ACC112 (cell line): Measurements from ENCODE around the gene CAMTA1.
A peak's percentile ranks its signal among the peaks of the same experiment; 100 is the strongest.

ENCODE experiments used
- H2AFZ ChIP-seq: fragments of 200-600 bp; sonication (generic); one replicate; pipeline ENCODE4 v1.6.0; 2017; ENCODE audit warnings: antibody characterized with exemption, low read length; ENCODE audit not compliant: unreplicated experiment
- H3K27ac ChIP-seq: fragments of 200-600 bp; sonication (generic); 2 replicates; pipeline ENCODE4 v1.5.1; 2014; ENCODE audit warnings: low read depth, mild to moderate bottlenecking, antibody characterized with exemption, low read length, moderate library complexity
- H3K27me3 ChIP-seq: fragments of 200-600 bp; sonication (generic); 2 replicates; pipeline ENCODE4 v1.6.1; 2014; ENCODE audit warnings: mild to moderate bottlenecking, antibody characterized with exemption, low read length, moderate library complexity, mixed read lengths; ENCODE audit not compliant: insufficient read depth
- H3K36me3 ChIP-seq: fragments of 200-600 bp; sonication (generic); 2 replicates; pipeline ENCODE4 v1.6.1; 2016; ENCODE audit warnings: mild to moderate bottlenecking, antibody characterized with exemption, low read length, moderate library complexity, mixed read lengths; ENCODE audit not compliant: insufficient read depth
- H3K4me1 ChIP-seq: fragments of 200-600 bp; sonication (generic); one replicate; pipeline ENCODE4 v1.6.1; 2016; ENCODE audit warnings: low read length, mixed read lengths; ENCODE audit not compliant: insufficient read depth, unreplicated experiment, control insufficient read depth
- H3K4me3 ChIP-seq: fragments of 200-600 bp; sonication (generic); 2 replicates; pipeline ENCODE4 v1.5.1; 2014; ENCODE audit warnings: mild to moderate bottlenecking, low read depth, low read length
- H3K79me2 ChIP-seq: fragments of 200-600 bp; sonication (generic); one replicate; pipeline ENCODE4 v1.6.0; 2016; ENCODE audit warnings: low read length; ENCODE audit not compliant: control insufficient read depth, unreplicated experiment, insufficient read depth

The CAMTA1 gene

DNA sequence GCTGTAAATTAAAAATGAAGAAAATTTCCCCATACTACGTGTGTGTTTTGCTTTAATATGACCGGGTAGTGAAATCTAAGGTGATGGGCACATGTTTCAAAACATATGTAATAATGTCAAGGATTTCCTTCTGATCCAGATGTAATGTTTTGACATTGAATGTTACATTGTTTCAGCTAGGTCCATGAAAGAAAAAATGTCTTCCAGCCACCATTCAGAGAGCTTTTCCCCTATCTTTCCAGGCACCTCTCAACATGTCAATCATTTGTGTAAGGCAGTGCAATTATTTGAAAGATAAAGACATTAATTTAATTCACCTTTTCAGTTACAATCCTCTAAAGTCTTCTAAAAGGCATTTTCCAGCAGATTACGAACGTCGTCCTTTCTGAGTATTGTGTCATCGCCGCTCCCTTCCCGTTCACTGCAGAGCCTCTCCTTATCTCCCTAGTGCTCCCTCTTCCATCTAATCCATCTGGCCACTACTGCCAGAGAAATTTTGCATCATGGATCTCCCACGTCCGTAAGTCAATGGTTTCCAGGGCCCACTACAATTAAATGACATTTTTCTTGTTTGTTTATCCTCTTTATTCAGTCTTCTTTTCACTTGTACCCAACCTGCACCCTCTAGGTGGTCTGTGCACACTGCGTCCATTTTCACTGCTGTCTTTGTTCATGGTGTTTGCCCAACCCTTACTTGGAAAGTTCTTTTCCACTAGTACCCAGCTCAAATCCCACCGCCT is 984.6 kb downstream of the CAMTA1 start:
- peaks cover 5% of the 10 kb centered on the region for H3K4me1 ChIP-seq

DNA sequence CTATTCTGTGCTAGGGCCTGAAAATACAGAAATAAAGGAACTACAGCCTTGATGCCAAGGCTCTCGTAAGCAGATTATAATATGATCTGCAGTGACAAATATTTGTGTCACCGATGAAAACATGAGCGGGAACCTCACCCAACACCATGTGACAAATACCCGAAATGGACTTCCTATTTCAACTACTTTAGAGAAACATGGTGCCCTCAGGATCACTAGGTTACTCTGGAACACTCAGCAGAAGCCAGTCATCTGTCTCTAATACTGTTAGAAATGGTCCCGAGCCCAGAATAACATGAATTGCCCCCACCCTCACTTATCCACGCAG is 985.4 kb downstream of the CAMTA1 start:
- no peak overlapping the region for H3K27ac ChIP-seq

More for the DNA sequence above, 984.6 kb downstream of the CAMTA1 start:
- peaks cover 13% of the 10 kb centered on the region for H3K36me3 ChIP-seq
- H3K79me2 ChIP-seq: peaks cover 30% of the 10 kb centered on the region
- H3K27ac ChIP-seq: no peak overlapping the region
- no peak overlapping the region for H2AFZ ChIP-seq
- H3K27me3 ChIP-seq: no peaks in the 10 kb centered on the region; the same call in 1 of the 2 replicates
- H3K4me3 ChIP-seq: peak overlapping the region; percentile 96; the same call in 1 of the 2 replicates

DNA sequence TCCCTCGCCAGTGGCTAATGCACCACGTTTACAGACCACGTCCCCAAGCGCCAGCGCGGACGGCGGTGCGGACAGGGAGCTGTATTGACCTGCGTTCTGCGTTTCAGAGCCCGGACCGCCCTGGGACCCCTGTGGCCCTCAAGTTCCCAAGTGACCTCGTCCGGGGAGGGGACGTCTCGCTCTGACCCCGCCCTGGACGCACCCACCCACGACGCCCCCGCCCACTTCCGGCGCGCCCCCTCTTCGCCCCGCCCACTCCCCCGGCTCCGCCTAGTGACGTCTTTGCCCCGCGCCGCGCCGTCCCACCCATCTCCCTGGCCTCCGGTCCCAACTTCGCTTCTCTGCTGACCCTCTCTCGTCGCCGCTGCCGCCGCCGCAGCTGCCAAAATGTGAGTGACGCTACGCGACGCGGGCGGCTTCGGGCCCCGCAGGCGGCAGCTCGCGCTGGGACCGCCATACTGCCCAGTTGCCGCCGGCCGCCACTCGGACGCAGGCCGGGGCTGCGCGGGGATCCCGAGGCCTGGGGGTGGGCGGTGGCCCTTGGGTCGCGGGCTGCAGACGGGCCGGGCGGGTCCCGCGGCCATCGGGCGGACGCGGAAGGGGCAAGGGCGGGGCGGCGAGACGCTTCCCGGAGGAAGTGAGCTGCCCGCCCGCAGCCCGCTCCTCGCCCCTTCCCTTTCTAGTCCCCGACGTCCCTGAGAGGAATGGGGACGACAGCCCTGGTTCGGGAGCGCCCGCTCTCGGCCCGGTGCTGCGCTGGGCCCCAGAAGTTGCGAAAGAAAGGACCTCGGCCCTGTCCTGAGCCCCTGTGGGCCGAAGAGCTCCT is 986.0 kb downstream of the CAMTA1 start, which contains the start of gene VAMP3:
TSS of gene VAMP3 (plus strand) at position 300 of the 826 bp plus-strand sequence. CDS start at position 388, 88 bp downstream.
- Histone ChIP-seq H3K4me1 (peaks cover 5% of the 10 kb centered on the region), H3K36me3 (peaks cover 14% of the 10 kb centered on the region), H2AFZ (peak within 1 kb of the TSS; percentile 98), H3K27ac (peak within 1 kb of the TSS; percentile 80), H3K79me2 (peaks cover 41% of the 10 kb centered on the region), H3K27me3 (no peaks in the 10 kb centered on the region; the same call in 1 of the 2 replicates), H3K4me3 (peak within 1 kb of the TSS; percentile 96)

More for the DNA sequence above, 985.4 kb downstream of the CAMTA1 start:
- Histone ChIP-seq H2AFZ (peak overlapping the region; percentile 98), H3K4me3 (peak overlapping the region; percentile 96), H3K27me3 (no peaks in the 10 kb centered on the region; the same call in 1 of the 2 replicates), H3K4me1 (peaks cover 5% of the 10 kb centered on the region), H3K79me2 (peaks cover 36% of the 10 kb centered on the region), H3K36me3 (peaks cover 14% of the 10 kb centered on the region)

DNA sequence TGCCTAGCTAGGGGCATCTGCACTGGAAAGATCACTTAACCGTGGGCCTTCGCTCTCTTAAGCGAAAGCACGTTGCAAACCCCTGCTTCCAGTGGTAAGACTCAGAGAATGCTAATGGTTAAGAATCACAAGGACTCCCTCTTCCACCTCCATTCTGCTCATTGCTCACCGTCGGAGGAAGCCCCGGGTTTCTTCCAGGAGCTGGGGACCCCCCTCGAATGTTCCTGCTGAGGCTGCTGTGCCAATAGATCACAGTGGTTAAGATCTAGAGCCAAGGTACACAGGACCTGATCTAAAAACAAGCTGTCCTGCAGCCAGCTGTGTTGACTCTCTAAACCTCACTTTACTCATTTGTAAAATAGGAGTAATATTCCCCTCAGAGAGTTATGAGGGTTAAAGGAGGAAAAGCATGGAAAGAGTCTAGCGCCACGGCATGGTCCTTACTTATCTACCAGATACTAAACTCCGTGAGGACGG is 986.6 kb downstream of the CAMTA1 start:
- peaks cover 5% of the 10 kb centered on the region for H3K4me1 ChIP-seq
- peak overlapping the region; percentile 78 for H2AFZ ChIP-seq
- peak overlapping the region; percentile 80 for H3K27ac ChIP-seq
- H3K36me3 ChIP-seq: peaks cover 14% of the 10 kb centered on the region
- peaks cover 42% of the 10 kb centered on the region for H3K79me2 ChIP-seq
- H3K27me3 ChIP-seq: no peaks in the 10 kb centered on the region; the same call in 1 of the 2 replicates
- H3K4me3 ChIP-seq: peak overlapping the region; percentile 96

DNA sequence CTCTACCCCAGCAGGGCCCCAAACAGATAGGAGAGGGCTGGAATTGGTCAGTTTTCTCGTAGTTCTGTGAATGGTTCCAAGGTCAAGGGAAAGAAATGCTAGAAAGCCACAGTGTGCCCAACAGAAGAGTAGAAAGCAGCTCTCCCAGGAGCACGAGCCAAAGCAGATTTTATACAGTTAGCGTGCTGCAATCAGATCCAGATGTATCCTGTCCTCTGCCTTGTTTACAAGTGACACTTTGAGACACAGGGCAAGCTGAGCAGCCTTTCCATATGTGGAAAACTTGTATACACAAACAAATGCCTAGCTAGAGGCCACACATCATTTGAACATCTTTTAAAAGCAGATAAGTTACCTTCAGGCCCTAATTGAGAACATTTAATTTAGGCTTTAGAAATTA is 992.3 kb downstream of the CAMTA1 start:
- H3K4me1 ChIP-seq: peaks cover 6% of the 10 kb centered on the region
- H3K4me3 ChIP-seq: no peak overlapping the region
- no peaks in the 10 kb centered on the region for H3K27me3 ChIP-seq
- peaks cover 31% of the 10 kb centered on the region for H3K79me2 ChIP-seq
- H3K27ac ChIP-seq: no peak overlapping the region
- H2AFZ ChIP-seq: no peak overlapping the region
- H3K36me3 ChIP-seq: peaks cover 40% of the 10 kb centered on the region

DNA sequence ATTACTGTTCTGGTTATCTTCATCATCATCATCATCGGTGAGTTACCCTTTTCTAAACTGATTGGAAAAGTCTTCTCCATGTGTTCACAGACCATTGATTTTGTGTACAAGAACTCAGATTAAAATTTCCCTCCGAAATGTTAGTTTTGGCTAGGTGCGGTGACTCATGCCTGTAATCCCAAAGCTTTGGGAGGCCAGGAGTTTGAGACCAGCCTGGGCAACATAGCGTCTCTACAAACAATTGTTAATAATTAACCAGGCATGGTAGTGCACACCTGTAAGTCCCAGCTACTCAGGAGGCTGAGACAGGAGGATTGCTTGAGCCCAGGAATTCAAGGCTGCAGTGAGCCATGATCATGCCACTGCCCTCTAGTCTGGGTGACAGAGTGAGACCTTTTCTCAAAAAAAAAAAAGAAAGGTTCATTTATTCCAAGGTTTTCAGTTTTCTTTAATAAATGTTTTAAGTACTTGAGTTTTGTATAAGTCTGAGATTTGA is 992.9 kb downstream of the CAMTA1 start:
- H3K4me3 ChIP-seq: no peak overlapping the region
- peaks cover 5% of the 10 kb centered on the region for H3K4me1 ChIP-seq
- no peak overlapping the region for H3K27ac ChIP-seq
- peaks cover 40% of the 10 kb centered on the region for H3K36me3 ChIP-seq
- H3K79me2 ChIP-seq: peaks cover 25% of the 10 kb centered on the region
- H2AFZ ChIP-seq: no peak overlapping the region
- no peaks in the 10 kb centered on the region for H3K27me3 ChIP-seq

DNA sequence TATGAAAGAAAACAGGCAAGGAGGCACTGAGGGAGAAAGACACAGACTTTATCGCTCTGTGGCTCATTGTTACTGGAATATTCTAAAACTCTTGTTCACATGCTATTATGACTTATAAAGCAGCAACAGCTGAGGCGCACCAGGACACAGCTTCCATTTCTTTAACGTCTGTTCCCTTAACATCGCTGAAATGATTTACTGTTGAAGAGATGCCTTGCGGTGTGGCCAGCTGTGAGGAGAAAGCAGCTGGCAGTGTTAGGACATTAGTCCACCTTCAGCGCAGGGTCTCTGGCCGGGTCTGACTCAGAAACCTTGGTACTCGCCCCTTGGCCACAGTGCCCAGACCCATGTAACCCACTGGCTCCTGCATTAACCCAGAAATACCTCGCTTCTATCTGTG is 995.7 kb downstream of the CAMTA1 start:
- no peak overlapping the region for H3K27ac ChIP-seq
- no peak overlapping the region for H3K4me3 ChIP-seq
- no peaks in the 10 kb centered on the region for H3K27me3 ChIP-seq
- no peak overlapping the region for H2AFZ ChIP-seq
- H3K79me2 ChIP-seq: peaks cover 3% of the 10 kb centered on the region
- H3K36me3 ChIP-seq: peaks cover 29% of the 10 kb centered on the region
- H3K4me1 ChIP-seq: peaks cover 10% of the 10 kb centered on the region

DNA sequence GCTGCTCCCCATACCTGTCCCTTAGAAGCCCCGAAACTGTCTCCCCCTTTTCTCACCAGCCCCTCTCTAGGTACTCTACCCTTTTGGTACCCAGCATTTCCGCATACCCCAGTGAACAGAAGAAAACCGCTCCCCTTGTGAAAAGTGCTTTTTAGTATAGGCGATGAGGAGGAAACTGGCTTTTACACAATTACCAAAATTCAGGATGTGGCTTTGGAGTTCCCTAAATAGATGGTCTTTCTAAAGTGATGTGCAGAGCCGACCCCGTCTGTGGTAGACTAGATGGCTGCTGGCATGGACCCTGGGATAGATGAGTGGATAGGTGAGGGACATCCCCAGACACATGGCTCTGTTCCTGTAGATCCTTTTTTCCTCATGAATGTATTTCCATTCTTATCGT is 996.2 kb downstream of the CAMTA1 start:
- no peak overlapping the region for H3K4me3 ChIP-seq
- no peaks in the 10 kb centered on the region for H3K27me3 ChIP-seq
- H3K4me1 ChIP-seq: peaks cover 10% of the 10 kb centered on the region
- H3K27ac ChIP-seq: no peak overlapping the region
- H2AFZ ChIP-seq: no peak overlapping the region
- no peaks in the 10 kb centered on the region for H3K79me2 ChIP-seq
- H3K36me3 ChIP-seq: peaks cover 32% of the 10 kb centered on the region

DNA sequence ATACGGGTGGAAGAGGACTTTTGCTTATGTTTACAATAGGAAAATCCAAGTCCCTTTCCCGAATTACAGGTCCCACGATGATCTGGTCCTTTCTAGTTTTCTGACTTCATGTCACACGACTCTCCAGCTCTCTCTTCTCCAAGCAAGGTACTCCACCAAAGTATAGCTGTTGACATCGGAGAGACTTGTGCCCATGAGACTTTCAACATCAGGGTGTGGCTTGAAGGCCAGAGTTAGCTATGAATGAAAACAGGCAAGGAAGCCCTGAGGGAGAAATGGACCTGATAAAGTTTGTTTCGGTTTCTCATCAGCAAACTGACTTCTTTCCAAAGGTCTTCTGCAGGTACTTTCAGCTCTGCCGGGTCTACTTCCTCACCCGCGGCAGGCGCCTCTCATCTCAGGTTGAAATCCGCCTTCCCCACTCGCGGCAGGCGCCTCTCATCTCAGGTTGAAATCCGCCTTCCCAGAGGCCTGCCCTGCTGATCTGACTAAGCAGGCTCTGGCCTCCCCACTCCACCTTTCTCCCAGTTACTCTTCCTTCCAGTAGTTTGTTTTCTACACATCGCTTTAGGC is 996.8 kb downstream of the CAMTA1 start:
- Histone ChIP-seq H3K79me2 (no peaks in the 10 kb centered on the region), H2AFZ (no peak overlapping the region), H3K27ac (no peak overlapping the region), H3K36me3 (peaks cover 32% of the 10 kb centered on the region), H3K4me1 (peaks cover 10% of the 10 kb centered on the region), H3K4me3 (no peak overlapping the region; the same call in 1 of the 2 replicates), H3K27me3 (no peaks in the 10 kb centered on the region)

DNA sequence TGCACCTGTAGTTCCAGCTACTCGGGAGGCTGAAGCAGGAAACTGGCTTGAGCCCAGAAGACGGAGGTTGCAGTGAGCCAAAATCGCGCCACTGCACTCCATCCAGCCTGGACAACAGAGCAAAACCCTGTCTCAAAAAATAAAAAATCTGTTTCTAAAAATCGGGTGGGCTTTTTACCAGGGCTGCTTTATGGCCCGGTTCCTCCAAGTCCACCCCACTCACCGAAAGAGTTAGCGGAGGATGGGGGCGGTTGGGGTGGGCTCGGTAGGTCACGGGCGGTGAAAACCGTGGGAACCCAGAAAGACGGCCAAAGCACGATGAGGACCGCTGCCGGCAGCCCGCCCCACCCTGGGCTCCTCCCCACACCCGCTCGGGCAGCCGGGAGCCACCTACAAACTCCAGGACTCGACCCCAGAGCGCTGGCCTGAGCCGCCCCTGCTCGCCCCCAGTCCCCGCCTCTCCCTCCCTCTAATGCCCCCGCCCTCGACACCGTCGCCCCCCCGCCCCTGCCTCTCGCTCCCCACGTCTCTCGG is 998.0 kb downstream of the CAMTA1 start:
- H3K4me3 ChIP-seq: peak overlapping the region; percentile 75
- H3K27ac ChIP-seq: no peak overlapping the region
- H3K79me2 ChIP-seq: no peaks in the 10 kb centered on the region
- peaks cover 26% of the 10 kb centered on the region for H3K36me3 ChIP-seq
- peaks cover 10% of the 10 kb centered on the region for H3K4me1 ChIP-seq
- H2AFZ ChIP-seq: peak overlapping the region; percentile 21
- no peaks in the 10 kb centered on the region for H3K27me3 ChIP-seq
